Large intestine (tissue), 3 donors: Measurements from ENCODE around the gene KIRREL3. TPM values are rescaled to one million over a fixed set of nuclear protein-coding genes. Genes with fewer than 3 reads are reported as not detected.

Source experiments
- DNase-seq, 2 donors: peaks; one replicate each; pipeline versions ENCODE4 v3.0.0 to v3.0.0-alpha.2; 2013
- H3K27ac ChIP-seq: one replicate; pipeline ENCODE4 v1.5.1; 2013; ENCODE audit warnings: low read length
- H3K27me3 ChIP-seq: 2 replicates; pipeline ENCODE4 v1.6.1; 2013; ENCODE audit warnings: low read length; ENCODE audit not compliant: control insufficient read depth, insufficient read depth
- H3K36me3 ChIP-seq: 2 replicates; pipeline ENCODE4 v1.6.1; 2013; ENCODE audit warnings: low read length; ENCODE audit not compliant: control insufficient read depth, insufficient read depth
- H3K4me1 ChIP-seq: one replicate; pipeline ENCODE4 v1.6.1; 2013; ENCODE audit warnings: low read length; ENCODE audit not compliant: control insufficient read depth, insufficient read depth
- H3K4me3 ChIP-seq: one replicate; pipeline ENCODE4 v1.5.1; 2013; ENCODE audit warnings: low read length
- H3K9me3 ChIP-seq: one replicate; pipeline ENCODE4 v1.6.1; 2013; ENCODE audit warnings: mild to moderate bottlenecking, low read depth, low read length, moderate library complexity; ENCODE audit not compliant: control insufficient read depth
- WGBS: methylation state at CpG from one replicate; pipeline ENCODE4 v1.1.5; 2013; ENCODE audit warnings: low lambda C conversion rate; ENCODE audit not compliant: insufficient coverage; 5-methylcytosine and 5-hydroxymethylcytosine counted together
- polyA plus RNA-seq: library from polyadenylated mRNA; unstranded; fragments of 120-200 nt; gene quantifications from one replicate; pipeline ENCODE4 v1.2.1, GENCODE V29; 2013

KIRREL3 gene
- polyA plus RNA-seq, 1 donor = 0.96 TPM

DNA sequence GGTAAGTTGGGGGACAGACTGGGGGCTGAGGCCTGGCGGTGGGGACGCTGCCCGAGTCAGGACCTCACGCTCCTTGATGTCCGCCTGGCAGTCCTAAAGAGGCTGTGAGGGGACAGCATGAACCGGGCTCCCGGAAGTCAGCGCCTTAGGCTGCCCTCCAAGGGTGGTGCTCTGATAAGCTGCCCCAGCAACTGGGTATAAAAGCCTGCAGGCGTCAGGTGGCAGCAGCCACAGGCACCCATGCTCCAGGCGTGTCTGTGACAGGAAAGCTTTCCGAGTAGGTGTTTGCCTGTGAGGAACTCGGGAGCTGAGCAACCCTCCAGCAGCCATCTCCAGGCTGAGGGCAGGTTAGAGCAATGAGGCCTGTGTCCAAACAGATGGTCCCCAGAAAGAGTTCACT, 592.1 kb downstream of the KIRREL3 start:
- no CpG with 5 or more reads among the region's 12 CpGs for WGBS
- no peak for DNase-seq
- peaks cover 30% of the 10 kb centered on the region for H3K36me3 ChIP-seq

DNA sequence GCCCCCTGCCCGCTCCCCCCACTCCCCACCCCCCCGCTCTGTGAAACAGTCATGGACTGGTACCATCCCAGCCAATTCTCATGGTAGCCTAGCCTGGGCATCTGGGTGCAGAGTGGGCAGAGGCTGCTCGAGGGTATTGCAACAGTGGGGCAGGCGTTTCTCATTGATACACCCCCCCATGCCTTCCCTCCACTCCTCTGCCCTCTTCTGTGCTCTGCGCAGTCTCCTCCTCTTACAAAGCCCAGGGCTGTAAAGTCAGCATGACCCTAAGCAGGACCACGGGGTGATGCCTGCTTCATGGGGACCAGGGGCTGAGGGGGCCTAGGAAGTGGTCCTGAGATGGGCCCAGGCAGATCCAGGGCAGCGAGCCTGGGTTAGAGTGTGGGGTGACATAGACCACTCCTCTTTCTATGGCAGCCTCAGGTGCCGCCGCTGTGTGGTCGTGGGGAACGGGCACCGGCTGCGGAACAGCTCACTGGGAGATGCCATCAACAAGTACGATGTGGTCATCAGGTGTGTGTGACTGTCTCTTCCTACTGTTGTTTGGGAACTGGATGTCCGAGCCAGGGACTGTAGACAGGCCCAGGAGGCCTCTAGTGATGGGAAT, 592.8 kb downstream of the KIRREL3 start:
- no peak overlapping the region for H3K4me3 ChIP-seq
- H3K27ac ChIP-seq = no peak overlapping the region
- no CpG with 5 or more reads among the region's 15 CpGs for WGBS
- H3K4me1 ChIP-seq = no peaks in the 10 kb centered on the region
- no peak for DNase-seq
- no peaks in the 10 kb centered on the region for H3K9me3 ChIP-seq
- peaks cover 28% of the 10 kb centered on the region for H3K36me3 ChIP-seq
- no peaks in the 10 kb centered on the region for H3K27me3 ChIP-seq

More for the DNA sequence above, 592.1 kb downstream of the KIRREL3 start:
- Histone ChIP-seq H3K27ac (no peak overlapping the region), H3K9me3 (no peaks in the 10 kb centered on the region), H3K4me3 (no peak overlapping the region), H3K4me1 (no peaks in the 10 kb centered on the region), H3K27me3 (no peaks in the 10 kb centered on the region)

DNA sequence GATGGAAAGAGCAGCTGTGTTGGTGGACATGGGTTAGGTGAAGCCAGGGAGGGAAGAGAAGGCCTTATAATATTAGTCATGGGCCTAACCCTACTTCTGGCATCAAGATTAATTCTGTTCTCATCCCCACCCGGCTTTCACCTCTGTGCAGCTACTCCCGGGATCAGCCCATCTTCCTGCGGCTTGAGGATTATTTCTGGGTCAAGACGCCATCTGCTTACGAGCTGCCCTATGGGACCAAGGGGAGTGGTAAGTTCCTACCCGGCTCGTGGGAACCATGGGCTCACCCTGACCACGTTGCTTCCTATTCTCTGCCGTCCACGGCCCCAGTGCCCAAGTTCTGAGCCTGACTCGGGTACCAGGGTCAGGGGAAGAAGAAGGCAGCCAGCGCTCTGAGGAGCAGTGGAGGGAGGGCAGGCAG, 593.5 kb downstream of the KIRREL3 start:
- Histone ChIP-seq H3K27ac (no peak overlapping the region), H3K4me3 (no peak overlapping the region), H3K9me3 (no peaks in the 10 kb centered on the region), H3K4me1 (no peaks in the 10 kb centered on the region), H3K27me3 (no peaks in the 10 kb centered on the region), H3K36me3 (peaks cover 28% of the 10 kb centered on the region)
- DNase-seq = no peak
- no CpG with 5 or more reads among the region's 12 CpGs for WGBS

DNA sequence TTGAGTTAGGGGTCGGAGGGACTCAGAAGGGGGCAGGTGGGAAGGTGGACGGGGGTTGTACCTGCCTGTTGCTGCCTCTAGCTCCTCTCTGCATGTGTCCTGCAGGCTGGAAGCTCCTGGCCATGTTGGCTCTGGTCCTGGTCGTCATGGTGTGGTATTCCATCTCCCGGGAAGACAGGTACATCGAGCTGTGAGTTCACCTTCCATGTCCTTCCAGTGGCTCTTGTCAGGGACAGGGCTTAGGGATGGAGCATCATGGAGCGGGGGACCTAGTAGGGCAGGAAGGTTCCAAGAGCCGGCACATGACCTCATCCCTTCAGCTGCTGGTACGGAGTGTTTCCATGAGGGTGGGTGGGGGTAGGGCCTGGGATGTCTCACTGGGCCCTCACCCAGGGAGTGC, 594.2 kb downstream of the KIRREL3 start:
- H3K4me3 ChIP-seq = no peak overlapping the region

DNA sequence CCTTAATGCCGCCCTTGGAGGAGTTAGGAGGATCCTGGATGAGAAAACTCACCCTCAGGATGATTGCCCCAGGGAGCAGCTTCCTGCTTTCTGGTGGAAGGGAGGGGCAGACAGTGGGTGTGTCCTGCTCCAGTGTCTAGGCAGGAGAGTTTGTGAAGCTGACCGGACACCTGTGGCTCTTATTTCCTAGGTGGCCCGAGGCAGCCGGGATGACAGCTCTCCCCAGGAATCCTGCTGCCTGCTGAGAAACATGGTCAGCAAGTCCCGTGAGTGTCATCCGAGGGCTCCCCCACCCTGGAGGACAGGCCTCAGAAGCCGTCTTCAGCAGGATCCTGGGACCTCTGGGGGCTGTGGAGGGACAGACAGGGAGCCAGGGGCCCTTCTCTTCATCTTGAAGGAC, 594.7 kb downstream of the KIRREL3 start:
- H3K9me3 ChIP-seq = no peaks in the 10 kb centered on the region
- no CpG with 5 or more reads among the region's 7 CpGs for WGBS
- no peak for DNase-seq
- H3K4me3 ChIP-seq = no peak overlapping the region
- peaks cover 25% of the 10 kb centered on the region for H3K36me3 ChIP-seq
- H3K27me3 ChIP-seq = no peaks in the 10 kb centered on the region
- no peaks in the 10 kb centered on the region for H3K4me1 ChIP-seq
- H3K27ac ChIP-seq = no peak overlapping the region

More for the DNA sequence above, 594.2 kb downstream of the KIRREL3 start:
- Histone ChIP-seq H3K36me3 (peaks cover 26% of the 10 kb centered on the region), H3K4me1 (no peaks in the 10 kb centered on the region), H3K27me3 (no peaks in the 10 kb centered on the region), H3K9me3 (no peaks in the 10 kb centered on the region), H3K27ac (no peak overlapping the region)
- no CpG with 5 or more reads among the region's 8 CpGs for WGBS
- no peak for DNase-seq

DNA sequence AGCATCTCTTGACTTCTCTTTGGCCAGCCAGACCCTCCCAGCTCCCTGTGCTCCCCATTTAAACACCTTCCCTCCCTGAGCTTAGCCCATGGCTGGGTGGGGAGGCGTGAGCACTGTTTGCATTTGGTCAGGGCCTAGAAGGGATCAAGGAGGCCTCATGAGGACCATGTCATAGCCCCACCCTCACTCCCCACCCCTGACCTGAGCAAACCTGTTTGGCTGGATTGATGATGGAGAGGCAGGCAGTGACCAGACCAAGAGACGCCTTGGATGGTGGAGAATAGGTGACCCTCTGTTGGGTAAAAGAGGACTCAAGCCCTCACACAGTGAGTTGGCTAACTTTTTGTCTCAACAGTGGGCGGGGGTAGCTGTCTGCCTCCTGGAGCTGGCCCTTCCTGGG, 595.2 kb downstream of the KIRREL3 start:
- no peak overlapping the region for H3K4me3 ChIP-seq
- no peak for DNase-seq
- no peak overlapping the region for H3K27ac ChIP-seq
- H3K9me3 ChIP-seq = no peaks in the 10 kb centered on the region
- WGBS = no CpG with 5 or more reads among the region's 3 CpGs
- no peaks in the 10 kb centered on the region for H3K4me1 ChIP-seq
- peaks cover 21% of the 10 kb centered on the region for H3K36me3 ChIP-seq
- no peaks in the 10 kb centered on the region for H3K27me3 ChIP-seq

DNA sequence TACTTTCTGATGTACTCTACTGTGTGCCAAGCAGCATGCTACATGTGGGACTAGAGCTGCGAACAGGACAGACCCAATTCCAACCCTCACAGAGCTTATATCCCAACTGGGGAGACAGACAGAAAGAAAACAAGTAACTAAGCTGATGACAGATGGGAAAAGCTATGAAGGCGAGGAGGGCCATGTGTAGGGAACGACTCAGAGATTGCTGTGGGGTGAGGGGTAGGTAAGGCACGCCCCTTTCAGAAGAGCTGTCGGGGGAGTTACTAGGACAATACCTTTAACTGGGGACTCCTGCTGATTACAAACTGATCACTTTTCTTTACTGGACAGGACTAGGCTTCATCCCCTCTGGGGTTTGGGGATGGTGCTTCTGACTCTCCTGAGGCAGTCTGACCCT, 596.2 kb downstream of the KIRREL3 start:
- Histone ChIP-seq H3K4me3 (no peak overlapping the region), H3K36me3 (peaks cover 19% of the 10 kb centered on the region), H3K27me3 (no peaks in the 10 kb centered on the region), H3K27ac (no peak overlapping the region), H3K4me1 (no peaks in the 10 kb centered on the region), H3K9me3 (peaks cover 4% of the 10 kb centered on the region)
- no CpG with 5 or more reads among the region's 5 CpGs for WGBS
- DNase-seq = no peak

DNA sequence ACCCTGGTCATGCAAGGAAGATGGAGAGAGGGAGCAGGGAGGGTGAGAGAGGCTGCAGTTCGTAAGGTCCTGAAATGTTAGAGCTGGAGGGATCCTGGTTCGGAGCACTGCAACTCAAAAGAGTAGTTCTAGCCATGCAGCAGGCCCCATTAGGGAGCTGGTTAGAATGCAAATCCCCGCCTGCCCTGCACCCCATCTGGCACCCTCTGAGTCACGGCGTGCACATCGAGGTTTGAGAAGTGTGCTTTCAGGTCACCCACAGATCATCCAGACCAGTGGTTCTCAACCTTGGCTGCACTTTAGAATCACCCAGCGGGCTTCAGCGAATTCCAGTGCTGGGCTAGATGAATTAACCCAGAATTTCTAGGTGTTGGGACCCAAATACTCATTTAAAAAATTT, 596.9 kb downstream of the KIRREL3 start:
- Histone ChIP-seq H3K4me3 (no peak overlapping the region), H3K27me3 (no peaks in the 10 kb centered on the region), H3K36me3 (peaks cover 14% of the 10 kb centered on the region), H3K9me3 (peaks cover 4% of the 10 kb centered on the region), H3K4me1 (no peaks in the 10 kb centered on the region), H3K27ac (no peak overlapping the region)
- WGBS = 80% methylated on average over 2 of the region's 8 CpGs
- no peak for DNase-seq

DNA sequence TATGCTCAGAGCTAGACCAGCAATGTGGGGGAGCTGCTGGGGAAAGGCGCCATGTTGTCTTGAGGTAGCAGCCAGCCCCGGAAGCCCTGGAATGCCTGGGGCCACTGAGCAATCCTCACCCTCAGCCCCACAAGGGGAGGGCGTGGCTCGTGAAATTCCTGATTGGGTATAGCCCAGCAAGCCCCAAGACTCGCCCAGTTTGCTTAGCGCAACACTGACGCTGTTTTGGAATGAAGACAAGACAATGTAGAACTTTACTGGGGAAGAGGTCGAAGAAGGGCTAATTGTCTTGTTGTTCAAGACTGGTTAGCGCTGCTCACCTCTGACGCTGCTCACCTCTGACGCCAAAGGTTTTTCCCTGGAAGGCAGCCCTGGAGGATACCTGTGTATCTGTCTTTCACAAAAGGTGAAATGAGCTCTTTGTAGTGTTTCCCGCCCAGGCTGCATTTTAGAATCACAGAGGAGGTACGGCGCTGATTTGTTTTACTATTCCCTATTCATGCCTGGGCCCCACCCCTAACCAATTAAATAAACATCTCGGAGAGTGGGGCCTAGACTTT, 597.5 kb downstream of the KIRREL3 start:
- no peak overlapping the region for H3K27ac ChIP-seq
- H3K9me3 ChIP-seq = peaks cover 4% of the 10 kb centered on the region
- H3K27me3 ChIP-seq = no peaks in the 10 kb centered on the region
- H3K4me3 ChIP-seq = no peak overlapping the region
- H3K4me1 ChIP-seq = no peaks in the 10 kb centered on the region
- no CpG with 5 or more reads among the region's 15 CpGs for WGBS
- no peak for DNase-seq
- peaks cover 8% of the 10 kb centered on the region for H3K36me3 ChIP-seq

DNA sequence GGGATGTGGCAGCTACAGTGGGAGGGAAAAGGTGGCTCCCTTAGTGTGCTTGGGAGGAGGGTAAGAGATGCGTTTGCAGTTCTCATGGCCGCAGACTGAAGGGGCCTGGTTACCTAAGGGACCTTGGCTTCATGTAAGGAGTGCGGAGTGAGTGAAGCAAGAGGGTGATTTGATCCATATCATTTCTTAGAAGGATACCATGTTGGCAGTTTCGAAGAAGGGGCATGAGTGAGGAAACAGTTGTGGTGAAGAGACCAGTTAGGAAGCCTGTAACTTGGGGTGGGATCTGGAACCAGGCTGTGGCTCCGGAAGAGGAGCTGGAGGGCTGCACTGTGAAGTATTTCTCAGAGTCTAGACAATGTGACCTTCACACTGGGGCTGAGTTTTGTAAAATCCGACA, 600.1 kb downstream of the KIRREL3 start:
- Histone ChIP-seq H3K4me3 (no peak overlapping the region), H3K4me1 (no peaks in the 10 kb centered on the region), H3K36me3 (no peaks in the 10 kb centered on the region), H3K27me3 (no peaks in the 10 kb centered on the region), H3K9me3 (peaks cover 4% of the 10 kb centered on the region), H3K27ac (no peak overlapping the region)
- WGBS = 93% methylated on average over 3 of the region's 6 CpGs
- DNase-seq = no peak

DNA sequence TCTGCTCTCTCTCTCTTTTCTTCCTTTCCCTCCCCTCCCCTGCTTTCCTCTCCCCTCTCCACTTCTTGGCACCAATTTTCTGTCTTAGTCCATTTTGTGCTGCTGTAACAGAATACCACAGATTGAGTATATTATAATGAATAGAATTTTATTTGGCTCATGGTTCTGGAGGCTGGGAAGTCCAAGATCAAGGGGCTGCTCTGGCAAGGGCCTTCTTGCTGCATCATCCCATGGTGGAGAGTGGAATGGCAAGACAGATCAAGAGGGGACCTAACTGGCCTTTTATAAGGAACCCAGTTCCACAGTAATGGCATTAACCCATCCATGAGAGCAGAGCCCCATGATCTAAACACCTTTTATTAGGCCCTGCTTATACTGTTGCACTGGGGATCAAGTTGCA, 600.6 kb downstream of the KIRREL3 start:
- Histone ChIP-seq H3K4me3 (no peak overlapping the region), H3K36me3 (no peaks in the 10 kb centered on the region), H3K27me3 (no peaks in the 10 kb centered on the region), H3K27ac (no peak overlapping the region), H3K9me3 (peaks cover 4% of the 10 kb centered on the region), H3K4me1 (no peaks in the 10 kb centered on the region)
- no peak for DNase-seq
